CD4-positive, alpha-beta T cell treated with Interleukin-17A for 4 hours (primary cell): ENCODE measurements around the gene PAFAH1B2.
"Not testable (repeated sequence)": the region's sequence is repeated elsewhere in the genome, so short reads cannot be mapped to it uniquely, and the experiment has no call there.

Source experiments
- DNase-seq: peaks from one replicate; pipeline ENCODE4 v3.0.0-alpha.2; 2020; ENCODE audit warnings: mixed read lengths

The PAFAH1B2 gene

DNA sequence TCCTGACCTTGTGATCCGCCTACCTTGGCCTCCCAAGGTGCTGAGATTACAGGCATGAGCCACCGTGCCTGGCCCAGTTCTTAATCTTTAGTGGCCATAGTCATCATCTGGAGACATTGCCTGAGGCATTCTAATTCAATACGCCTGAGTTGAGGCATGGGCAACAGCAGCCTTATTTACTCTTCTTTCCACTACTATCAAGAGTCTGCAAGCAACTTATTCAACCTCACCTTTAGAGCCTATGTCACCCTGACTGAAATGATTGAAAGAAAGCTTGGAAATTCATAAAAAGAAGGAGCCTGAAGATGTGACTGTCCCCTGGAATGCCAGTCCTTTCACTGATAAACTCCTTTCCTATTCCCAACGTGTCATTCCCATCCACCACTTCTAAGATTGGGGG, 15.8 kb upstream of the PAFAH1B2 start:
- DNase-seq, result no peak

- DNase-seq, result not testable (repeated sequence)
These were observed 13.7 kb upstream of the PAFAH1B2 start for GRCh38 chr11:117130396-117130795.

DNA sequence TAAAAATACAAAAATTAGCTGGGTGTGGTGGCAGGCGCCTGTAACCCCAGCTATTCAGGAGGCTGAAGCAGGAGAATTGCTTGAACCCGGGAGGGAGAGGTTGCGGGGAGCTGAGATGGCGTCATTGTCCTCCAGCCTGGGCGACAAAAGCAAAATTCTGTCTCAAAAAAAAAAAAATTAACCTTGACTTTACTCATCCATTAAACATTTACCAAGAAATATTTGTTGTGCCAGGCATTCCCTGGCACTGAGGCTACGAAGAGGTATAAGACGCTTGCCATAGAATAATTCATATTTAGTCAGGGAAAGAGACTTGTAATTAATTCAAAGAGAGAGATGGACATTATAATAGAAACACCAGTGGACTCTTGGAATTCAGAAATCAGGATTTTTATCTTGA, 13.2 kb upstream of the PAFAH1B2 start:
- DNase-seq, result no peak

GRCh38 chr11:117134431-117134830, 9.7 kb upstream of the PAFAH1B2 start:
- DNase-seq, result no peak

GRCh38 chr11:117134979-117135378, 9.1 kb upstream of the PAFAH1B2 start:
- DNase-seq, result not testable (repeated sequence)

DNA sequence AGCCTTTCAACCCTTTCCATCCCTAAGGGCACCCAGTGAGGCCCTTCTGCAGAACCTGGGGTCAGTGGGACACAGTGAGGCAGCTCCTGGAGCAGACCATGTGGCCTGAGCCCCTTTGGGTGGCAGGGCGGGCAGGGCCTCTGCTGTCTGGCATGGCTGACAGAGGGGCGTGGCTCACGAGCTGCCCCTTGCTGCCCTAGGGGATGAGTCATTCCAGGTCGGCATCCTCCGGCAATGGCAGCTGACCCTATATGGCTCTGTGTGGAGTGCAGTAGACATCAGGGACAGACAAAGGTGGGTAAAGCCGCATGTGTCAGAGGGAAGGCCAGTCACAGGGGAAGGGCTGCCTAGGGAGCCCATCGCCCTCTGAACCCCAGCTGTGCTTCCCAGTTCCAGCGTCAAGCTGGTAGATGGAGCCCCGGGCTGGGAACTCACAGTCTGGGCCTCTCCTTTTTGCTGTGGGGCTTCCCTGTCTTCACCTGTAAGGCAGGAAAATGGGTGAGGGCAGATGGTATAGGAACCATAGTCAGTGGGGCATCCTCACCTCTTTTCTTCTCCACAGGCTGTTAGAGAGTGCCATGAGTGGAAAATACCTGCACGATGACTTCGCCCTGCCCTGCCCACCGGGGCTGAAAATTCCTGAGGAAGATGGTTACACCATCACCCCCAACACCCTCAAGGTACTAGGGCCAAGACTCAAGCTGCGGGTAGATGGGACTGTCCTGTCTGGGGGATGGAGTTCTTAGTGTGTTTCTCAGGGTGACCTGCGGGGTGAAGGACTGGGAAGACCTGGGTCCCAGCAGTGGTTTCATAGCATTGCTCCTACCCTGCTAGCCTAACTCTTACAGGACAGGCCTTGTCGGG, 6.6 kb upstream of the PAFAH1B2 start:
- not testable (repeated sequence) for DNase-seq

DNA sequence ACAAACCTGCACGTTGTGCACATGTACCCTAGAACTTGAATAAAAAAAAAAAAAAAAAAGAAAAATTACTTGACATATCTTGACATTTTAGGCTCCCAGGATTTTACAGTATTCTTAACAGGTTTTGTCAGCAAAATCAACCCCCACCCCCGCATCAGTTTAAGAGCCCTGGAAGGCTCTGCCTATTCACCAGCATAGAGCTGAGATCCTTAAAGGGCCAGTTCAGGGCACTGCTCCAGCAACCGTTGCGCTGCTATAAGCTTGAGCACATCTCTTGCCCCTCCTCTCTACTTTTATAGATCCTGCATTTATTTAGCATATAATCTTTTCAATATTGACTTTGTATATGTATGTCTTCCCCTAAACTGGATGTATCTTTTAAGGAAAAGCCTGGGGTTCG, 697 bp upstream of the PAFAH1B2 start:
- peak; percentile 36 for DNase-seq

DNA sequence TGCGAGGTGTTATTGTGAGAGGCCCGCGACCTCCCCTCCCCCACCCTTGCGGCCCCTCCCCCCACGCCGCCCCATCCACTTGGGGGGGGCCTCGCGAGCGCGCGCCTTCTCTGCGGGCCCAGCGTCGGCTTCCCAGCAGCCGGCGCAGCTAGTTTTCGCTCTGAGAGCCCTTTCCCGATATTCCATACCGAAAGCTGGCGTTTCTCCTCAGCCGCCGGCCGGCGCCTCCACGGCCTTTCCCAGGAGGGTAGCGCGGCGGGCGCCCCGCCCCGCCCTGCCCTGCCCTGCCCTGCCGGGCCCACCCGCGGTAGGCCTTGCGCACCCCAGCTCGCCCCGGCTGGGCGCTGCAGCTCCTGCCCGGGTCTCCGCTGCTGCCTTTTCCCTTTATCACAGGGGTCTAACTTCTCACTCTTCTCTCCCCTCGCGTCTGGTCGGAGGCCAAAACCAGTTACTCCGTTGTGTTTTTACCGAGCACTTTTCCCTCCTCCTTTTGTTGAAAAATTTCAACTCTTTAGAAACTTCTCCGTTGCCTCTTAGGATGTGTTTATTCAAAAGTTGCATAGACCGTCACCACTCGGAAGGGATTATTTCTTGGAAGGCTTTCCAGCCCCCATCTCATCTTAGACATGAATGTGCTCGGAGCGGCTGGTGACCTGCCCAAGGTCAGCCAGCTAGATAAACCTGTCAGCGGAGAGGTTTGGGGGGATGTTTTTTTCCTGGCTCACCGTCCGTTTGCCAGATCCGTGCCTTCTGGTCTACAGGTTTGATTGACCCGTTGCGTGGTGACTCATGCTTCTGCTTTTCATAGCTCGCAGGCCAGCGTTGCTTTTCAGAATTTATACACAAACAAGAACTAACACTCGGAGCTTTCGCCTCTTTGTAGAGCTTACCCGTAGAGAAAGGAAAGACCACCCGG, 648 bp downstream of the PAFAH1B2 start:
- peak; percentile 46 for DNase-seq

GRCh38 chr11:117145393-117145761, 1.3 kb downstream of the PAFAH1B2 start:
- peak; percentile 5 for DNase-seq

DNA sequence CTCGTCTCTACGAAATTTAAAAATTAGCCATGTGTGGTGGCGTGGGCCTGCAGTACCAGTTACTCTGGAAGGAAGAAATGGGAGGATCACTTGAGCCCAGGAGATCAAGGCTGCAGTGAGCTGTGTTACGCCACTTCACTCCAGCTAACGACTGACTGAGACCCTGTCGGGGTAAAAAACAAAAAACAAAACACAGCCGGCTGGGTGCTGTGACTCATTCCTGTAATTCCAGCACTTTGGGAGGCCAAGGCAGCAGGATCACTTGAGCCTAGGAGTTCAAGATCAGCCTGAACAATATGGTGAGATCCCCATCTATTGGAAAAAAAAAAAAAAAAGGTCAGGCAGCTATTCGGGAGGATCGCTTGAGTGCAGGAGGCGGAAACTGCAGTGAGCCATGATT, 2.4 kb downstream of the PAFAH1B2 start:
- no peak for DNase-seq

- DNase-seq, result no peak
These were observed 8.0 kb downstream of the PAFAH1B2 start for GRCh38 chr11:117152066-117152465.

DNA sequence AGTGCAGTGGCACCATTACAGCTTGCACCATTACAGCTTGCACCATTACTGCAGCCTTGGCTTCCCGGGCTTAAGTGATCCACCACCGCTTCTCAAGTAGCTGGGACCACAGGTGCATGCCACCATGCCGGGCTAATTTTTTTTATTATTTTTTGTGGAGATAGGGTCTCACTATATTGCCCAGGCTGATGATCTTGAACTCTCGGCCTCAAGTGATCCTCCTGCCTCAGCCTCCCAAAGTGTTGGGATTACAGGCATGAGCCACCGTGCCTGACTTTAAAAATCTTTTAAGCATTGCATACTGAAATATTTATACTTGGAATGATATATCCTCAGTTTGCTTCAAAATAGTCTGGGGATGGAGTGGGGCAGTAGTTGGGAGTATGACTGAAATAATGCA, 10.4 kb downstream of the PAFAH1B2 start:
- no peak for DNase-seq

- DNase-seq, result no peak
These were observed 13.4 kb downstream of the PAFAH1B2 start for GRCh38 chr11:117157507-117157906.

- DNase-seq, result no peak
These were observed 15.8 kb downstream of the PAFAH1B2 start for GRCh38 chr11:117159892-117160291.

- DNase-seq, result no peak
These were observed 16.7 kb downstream of the PAFAH1B2 start for GRCh38 chr11:117160826-117161225.

- no peak for DNase-seq
These were observed 22.4 kb downstream of the PAFAH1B2 start for GRCh38 chr11:117166491-117166890.

DNA sequence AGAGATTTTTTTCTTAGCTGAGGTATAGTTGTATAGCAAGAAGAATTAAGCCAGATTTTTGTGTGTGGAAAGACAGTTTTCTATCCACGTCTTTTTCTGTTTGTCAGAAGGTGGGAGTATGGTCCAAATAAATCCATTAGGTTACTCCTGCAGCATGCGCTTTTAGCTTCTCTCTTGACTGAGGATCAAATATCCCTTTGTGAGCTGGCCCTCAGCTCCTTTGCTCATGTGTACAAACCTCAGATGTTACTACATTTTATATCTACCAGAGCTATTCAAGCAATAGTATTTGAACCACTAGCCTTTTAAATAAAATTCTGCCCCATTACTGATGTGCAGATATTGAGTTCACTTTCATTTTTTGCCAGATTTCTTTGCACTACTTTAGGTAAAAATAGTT, 25.6 kb downstream of the PAFAH1B2 start:
- DNase-seq, result no peak

GRCh38 chr11:117170210-117170609, 26.1 kb downstream of the PAFAH1B2 start:
- no peak for DNase-seq

- DNase-seq, result no peak
These were observed 26.9 kb downstream of the PAFAH1B2 start for GRCh38 chr11:117171007-117171403.

- DNase-seq, result no peak
These were observed 27.4 kb downstream of the PAFAH1B2 start for GRCh38 chr11:117171404-117172061.

DNA sequence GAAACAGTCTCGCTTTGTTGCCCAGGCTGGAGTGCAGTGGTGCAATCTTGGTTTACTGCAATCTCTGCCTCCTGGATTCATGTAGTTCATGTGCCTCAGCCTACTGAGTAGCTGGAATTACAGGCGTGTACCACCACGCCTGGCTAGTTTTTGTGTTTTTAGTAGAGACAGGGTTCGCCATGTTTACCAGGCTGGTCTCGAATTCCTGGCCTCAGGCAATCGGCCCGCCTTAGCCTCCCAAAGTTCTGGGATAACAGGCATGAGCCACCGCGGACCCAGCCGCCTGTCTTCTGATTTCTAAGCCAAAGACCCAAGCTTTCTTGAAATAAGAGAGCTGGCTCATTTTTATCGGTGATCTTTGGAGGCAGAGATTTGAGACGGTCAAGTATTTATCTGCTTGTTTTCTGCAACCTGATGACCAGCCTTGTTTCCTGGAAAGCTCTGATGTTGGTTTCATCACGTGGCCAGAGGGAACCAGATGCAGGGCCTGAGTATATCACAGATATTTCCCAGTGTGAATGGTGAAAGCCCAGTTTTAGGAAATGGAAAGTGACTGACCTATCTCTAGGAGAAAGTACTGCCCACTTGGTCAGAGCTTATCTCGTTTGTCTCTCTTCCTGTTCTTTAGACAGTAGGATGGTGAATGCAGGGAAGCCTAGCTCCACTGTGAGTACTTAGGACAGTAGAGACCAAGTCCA, 28.8 kb downstream of the PAFAH1B2 start:
- no peak for DNase-seq

- no peak for DNase-seq
These were observed 31.0 kb downstream of the PAFAH1B2 start for GRCh38 chr11:117175104-117175503.

DNA sequence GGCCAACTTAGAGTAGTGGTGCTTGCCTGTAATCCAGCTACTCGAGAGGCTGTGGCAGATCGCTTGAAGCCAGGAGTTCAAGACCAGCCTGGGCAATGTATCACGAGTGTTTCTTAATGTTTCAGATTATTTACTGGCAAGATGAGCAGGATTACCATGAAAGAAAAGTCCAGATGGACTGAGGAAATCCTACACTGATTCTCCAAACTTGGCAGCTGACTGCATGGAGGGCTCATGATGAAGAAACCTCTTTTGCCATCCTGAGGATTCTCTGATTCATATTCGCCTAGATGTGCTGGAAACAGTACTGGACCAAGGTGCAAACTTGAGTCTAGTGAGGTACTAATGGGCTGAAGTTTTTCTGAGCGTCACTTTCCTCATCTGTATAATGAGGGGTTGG, 31.7 kb downstream of the PAFAH1B2 start:
- DNase-seq, result no peak
